ENCODE measurements around the gene NUP210.
"Not testable (repeated sequence)": the region's sequence is repeated elsewhere in the genome, so short reads cannot be mapped to it uniquely, and the experiment has no call there.

NUP210 gene

GRCh38 chr3:13420045-13420830 lies at the start of gene NUP210:
Gene NUP210 (minus strand): TSS chr3:13420322. CDS start chr3:13420226, 96 bp downstream.
- no peak for DNase-seq

GRCh38 chr3:13466781-13467180 lies 46.7 kb upstream of the NUP210 start:
- DNase-seq: no peak

GRCh38 chr3:13465236-13465873 lies 45.2 kb upstream of the NUP210 start:
- no peak for DNase-seq

GRCh38 chr3:13463618-13464400 lies 43.7 kb upstream of the NUP210 start:
- DNase-seq: no peak

- DNase-seq: no peak
These were observed 42.7 kb upstream of the NUP210 start for GRCh38 chr3:13462822-13463221.

- no peak for DNase-seq
These were observed 42.1 kb upstream of the NUP210 start for GRCh38 chr3:13462125-13462629.

- peak; percentile 25 to 57 for DNase-seq
These were observed 41.3 kb upstream of the NUP210 start for GRCh38 chr3:13461169-13462124.

GRCh38 chr3:13460341-13460736 lies 40.2 kb upstream of the NUP210 start:
- no peak for DNase-seq

- no peak for DNase-seq
These were observed 39.7 kb upstream of the NUP210 start for GRCh38 chr3:13459605-13460340.

- DNase-seq: no peak
These were observed 37.5 kb upstream of the NUP210 start for GRCh38 chr3:13457593-13457992.

GRCh38 chr3:13455644-13456043 lies 35.5 kb upstream of the NUP210 start:
- DNase-seq: no peak

GRCh38 chr3:13452490-13453335 lies 32.6 kb upstream of the NUP210 start:
- peak; percentile 53 to 79 for DNase-seq

- DNase-seq: peak; percentile 5 to 37
These were observed 31.2 kb upstream of the NUP210 start for GRCh38 chr3:13451301-13451673.

- DNase-seq: not testable (repeated sequence)
These were observed 22.8 kb upstream of the NUP210 start for GRCh38 chr3:13442882-13443281.

GRCh38 chr3:13440204-13440817 lies 20.2 kb upstream of the NUP210 start:
- no peak for DNase-seq

GRCh38 chr3:13436213-13436612 lies 16.1 kb upstream of the NUP210 start:
- not testable (repeated sequence) for DNase-seq

GRCh38 chr3:13433912-13434311 lies 13.8 kb upstream of the NUP210 start:
- no peak for DNase-seq

GRCh38 chr3:13432093-13432492 lies 12.0 kb upstream of the NUP210 start:
- no peak for DNase-seq

- DNase-seq: not testable (repeated sequence)
These were observed 10.3 kb upstream of the NUP210 start for GRCh38 chr3:13430411-13430875.

Data from inflammatory macrophage treated with lipopolysaccharide for 1 hour (primary cell).